GM18498 (cell line): ENCODE measurements around the gene SNX33.
"Not testable (repeated sequence)": the region's sequence is repeated elsewhere in the genome, so short reads cannot be mapped to it uniquely, and the experiment has no call there.

Source experiments
- ATAC-seq: cut with Tn5 transposase; IDR thresholded peaks from one replicate; pipeline ENCODE4 v1.9.1; 2021; ENCODE audit warnings: mild to moderate bottlenecking, moderate library complexity; ENCODE audit not compliant: unreplicated experiment

SNX33 gene

GRCh38 chr15:75661100-75661755, 13.5 kb downstream of the SNX33 start:
- ATAC-seq: no peak

DNA sequence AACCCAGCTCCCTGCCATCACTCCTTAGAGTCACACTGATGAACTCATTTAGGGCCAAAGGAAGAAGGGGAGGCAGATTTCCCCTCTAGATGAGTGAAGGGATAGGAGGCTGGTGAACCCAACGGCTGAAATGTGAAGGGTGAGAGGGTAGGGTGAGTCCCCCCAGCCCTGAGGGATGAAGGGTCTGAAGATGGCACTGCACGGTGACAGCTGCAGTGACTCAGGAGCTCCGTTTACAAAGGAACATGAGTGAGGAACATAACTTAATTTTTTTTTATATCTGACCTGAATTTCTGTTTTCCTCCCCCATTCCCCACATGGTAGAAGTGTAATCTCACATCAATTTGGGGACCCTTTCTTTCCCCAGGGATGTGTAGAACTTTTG, 14.0 kb downstream of the SNX33 start:
- no peak for ATAC-seq

DNA sequence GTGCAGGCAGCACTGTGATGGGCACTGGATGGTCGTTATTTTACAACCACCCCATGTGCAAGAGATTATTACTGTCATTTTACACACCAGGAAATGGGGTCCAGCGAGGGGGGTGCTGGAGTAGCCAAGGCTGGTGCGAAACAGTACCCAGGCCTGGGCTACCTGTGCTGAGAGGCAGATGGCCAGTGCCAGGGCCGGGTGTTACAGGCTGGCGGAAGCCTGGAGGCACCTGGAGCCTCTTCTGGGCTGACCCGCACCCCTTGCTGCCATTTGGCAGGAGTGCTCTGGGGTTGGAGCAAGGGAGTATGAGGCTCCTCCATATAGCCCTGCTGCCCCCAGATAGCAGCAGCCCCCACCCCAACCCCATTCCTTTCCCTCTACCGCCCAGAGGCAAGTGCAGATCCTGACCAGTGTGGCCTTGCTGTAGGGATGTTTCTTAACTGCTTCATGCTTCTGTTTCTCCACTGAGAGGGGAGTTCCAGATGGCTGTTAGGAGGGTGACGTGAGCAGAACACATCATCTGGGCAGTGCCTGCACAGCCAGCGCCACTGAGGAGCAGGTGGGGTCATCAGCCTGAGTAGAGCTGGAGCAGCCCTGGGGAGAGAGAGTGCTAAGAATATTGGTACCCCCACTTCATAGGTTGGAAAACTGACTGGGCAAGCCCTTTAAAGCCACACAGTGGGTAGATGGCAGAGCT, 15.3 kb downstream of the SNX33 start:
- no peak for ATAC-seq

DNA sequence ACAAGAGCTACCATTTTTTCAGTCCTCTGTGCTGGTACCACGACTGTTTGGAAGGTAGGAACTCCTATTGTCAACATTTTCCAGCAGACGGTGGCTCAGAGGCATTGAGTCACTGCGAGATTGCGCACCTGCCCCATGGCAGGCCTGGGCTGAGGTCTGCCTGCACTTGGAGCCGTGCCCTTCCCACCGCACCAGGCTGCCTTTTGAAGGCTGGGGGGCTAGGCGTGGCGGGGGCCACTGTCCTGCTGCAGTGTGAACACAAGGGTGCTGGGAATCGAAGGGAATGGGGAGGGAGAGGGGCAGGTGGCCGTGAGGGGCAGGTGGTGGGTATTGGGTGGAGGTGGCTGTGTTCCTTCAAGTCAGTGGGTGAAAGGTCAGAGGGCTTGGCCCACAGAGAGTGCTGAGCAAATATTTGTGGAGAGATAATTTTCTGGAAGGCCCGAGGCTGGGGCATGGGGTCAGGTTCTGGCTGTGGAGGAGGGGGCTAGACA, 16.3 kb downstream of the SNX33 start:
- no peak for ATAC-seq

DNA sequence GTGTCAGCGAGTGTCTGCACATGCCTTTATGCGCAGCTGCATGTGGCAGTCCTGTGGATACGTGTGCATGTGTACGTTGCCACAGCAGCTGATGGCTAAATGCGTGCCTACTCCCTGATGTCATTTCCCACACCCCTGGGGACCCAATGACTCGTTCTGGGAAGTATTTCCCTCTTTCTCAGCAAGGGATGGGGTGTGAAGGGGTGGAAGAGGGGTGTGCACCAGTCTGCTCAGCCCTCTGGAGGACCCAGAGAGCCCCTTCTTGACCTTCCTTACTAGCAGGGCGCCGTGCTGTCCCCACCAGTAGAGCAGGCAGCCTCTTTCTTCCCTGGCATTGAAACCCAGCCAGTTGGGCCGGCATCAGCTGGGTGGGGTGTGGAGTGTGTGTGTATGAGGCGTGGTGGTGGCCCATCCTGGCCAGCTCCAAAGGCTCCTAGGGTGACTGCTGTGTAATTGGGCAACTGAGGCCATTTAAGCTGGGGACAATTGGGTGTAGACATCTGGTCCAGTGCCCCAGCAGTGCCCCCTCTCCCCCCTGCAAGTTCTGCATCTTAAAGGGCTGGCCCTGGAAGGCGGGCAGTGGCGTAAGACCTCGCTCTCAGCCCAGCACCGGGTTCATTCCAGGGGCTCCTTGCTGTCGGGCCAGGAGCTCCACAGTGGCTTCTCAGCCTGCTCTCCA, 19.2 kb downstream of the SNX33 start:
- ATAC-seq: no peak

DNA sequence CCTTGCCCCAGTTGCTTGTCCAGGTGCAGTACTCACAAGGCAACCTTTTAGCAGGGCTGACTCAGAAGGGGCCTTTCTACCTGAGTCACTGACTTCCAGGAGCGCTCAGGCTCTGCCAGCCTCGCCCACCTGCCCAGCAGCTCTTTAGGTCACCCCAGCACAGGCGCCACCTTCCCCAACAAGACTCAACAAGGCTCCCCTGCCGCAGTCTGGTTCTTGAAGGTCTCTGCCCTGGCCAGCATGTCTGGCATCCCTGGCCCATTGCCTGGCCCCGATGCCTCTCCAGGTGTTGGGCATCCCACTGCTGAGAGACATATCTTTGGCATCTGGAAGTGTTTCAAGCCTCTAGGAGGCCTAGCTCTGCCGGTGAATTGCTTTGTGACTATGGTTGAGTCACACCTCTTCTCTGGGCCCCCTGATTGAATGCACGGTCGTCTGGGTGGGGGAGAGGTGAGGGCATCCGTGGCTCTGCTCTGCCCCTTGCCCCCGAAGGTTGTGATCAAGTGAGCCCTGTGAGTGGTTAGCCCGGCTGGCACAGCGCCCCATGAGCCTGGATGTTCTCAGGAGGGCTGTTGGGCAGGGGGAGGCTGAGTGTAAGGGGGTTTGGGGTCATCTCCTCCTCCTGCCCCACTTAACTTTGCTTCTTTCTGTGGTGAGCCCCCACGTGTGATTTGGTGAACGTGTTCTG, 21.6 kb downstream of the SNX33 start:
- ATAC-seq: no peak

GRCh38 chr15:75669879-75670212, 22.1 kb downstream of the SNX33 start:
- ATAC-seq: no peak

DNA sequence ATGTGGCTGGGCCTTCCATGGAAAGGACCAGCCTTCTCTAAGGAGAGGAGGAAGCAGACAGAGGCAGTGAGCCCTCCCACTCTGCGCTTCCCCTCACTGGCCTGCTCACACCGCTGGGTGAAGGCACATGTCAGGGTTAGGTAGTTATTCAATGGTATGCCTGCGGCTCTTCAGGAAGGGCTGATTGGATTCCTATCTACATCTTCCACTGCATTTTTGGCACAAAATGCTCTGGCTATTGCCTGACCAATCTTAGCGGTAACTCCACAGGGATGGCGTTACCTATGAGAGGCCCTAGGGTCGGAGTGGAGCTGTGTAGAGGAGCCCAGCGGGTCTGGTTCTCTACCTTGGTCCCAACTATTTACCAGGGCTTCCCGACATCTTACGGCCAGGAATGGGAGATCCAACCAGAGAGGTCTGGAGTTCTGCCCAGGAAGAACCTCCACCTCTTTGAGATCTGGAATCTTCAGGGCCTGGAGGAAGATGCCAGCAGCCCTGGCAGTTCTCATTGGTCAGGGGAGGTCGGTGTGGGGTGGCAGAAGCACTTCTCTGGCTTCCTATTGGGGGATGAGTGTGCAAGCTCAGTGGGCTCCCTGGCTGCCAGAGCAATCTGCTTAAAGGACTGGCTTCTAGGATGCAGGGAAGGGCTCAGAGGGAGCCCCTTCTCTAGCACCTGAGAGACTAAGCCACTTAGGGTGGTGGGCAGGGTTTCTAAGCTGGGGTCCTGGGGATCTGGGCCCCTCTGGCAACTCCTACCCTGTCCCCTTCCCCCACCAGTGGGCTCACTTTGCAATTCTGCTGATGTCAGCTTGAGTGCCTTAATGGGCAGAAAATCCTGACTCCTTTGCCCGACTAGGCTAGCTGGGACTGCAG, 24.3 kb downstream of the SNX33 start:
- ATAC-seq: no peak

DNA sequence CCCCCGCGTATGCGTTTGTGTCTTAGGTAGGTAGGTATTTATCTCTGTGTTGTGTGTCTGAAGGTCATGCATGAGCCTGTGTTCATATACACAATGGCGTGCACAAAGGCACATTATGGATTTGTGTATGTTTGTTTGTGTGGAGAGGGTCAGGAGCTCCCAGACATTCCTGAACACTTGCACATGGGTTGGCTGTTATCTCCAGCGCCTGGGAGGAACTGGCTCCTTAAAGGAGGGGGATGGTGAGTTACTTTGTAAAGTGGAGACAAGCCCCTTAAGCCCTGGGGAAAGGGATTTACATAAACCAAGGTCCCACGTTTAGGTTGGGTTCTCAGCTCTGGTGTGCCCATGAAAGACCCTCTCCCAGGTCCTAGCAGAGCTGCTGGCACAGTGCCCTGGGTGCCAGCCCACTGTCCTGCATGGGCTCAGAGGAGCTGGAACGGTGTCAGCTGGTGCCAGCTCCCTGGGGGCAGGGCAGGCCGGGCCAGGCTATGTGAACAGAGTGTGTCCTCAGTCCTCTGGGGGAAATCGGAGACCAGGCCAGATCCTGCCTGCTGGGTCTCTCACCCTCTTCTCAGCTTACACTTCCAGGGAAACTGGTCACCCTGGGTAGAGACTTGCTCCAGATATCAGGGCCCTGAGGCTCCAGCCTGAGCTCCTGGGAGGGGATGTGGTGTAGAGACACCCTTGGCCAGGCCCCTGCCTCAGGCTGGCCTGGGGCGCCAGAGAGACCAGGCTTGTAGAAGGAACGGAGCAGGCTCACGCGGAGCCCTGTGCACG, 25.1 kb downstream of the SNX33 start:
- ATAC-seq: no peak

- ATAC-seq: no peak
Observed at GRCh38 chr15:75673426-75674235, 25.9 kb downstream of the SNX33 start.

DNA sequence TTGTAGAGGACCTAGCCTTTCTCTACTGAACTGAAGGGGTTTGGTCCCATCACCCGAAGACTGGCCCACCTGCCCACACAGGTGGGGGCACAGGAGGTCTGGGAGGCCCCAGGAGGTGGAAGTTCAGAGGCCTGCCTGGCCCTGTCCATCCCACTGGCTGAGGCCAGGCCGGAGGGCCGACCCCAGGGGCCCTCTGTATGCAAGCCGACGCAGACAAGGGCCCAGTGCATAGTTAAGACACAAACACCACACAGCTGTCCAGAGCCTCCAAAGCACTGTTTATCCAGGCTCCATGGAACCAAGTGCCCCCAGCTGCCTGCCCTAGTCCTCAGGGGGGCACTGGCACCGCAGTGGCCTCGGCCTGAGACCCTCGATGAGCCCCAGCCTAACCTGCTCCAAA, 26.7 kb downstream of the SNX33 start:
- ATAC-seq: no peak

GRCh38 chr15:75675579-75676404, 28.1 kb downstream of the SNX33 start:
- ATAC-seq: no peak

DNA sequence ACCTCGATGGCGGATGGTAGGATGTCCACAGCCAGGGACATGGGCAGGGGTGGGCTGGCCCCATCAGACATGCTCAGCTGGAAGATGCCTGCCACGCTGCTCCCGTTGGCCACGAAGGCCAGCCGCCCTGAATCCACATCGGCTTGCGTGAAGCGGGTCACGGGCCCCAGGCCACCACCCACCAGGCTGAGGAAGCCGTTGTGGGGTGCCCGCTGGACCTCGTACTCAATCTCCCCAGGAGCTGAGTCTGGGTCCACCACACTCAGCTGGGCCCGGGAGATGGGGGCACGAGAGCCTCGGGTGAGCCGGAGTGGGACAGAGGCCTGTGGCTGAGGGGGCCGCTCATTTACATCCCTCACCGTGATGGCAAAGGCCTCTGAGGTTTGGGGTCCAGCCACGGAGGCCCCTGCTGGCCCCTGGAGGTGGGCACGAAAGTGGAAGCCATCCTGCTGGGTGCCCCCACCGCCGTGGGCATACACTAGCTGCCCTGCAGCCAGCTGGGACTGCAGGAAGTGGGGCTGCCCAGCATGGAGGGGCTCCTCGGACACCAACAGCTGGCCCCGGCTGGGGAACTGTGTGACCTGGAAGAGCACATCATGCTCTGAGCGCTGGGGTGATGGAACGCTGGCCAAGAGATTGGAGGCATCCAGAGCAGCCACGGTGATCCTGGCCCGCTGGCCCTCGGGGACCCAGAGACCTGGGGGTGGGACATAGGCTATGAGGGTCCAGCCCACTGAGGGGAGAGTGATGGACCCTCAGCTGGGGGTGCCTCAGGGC, 29.2 kb downstream of the SNX33 start:
- no peak for ATAC-seq

DNA sequence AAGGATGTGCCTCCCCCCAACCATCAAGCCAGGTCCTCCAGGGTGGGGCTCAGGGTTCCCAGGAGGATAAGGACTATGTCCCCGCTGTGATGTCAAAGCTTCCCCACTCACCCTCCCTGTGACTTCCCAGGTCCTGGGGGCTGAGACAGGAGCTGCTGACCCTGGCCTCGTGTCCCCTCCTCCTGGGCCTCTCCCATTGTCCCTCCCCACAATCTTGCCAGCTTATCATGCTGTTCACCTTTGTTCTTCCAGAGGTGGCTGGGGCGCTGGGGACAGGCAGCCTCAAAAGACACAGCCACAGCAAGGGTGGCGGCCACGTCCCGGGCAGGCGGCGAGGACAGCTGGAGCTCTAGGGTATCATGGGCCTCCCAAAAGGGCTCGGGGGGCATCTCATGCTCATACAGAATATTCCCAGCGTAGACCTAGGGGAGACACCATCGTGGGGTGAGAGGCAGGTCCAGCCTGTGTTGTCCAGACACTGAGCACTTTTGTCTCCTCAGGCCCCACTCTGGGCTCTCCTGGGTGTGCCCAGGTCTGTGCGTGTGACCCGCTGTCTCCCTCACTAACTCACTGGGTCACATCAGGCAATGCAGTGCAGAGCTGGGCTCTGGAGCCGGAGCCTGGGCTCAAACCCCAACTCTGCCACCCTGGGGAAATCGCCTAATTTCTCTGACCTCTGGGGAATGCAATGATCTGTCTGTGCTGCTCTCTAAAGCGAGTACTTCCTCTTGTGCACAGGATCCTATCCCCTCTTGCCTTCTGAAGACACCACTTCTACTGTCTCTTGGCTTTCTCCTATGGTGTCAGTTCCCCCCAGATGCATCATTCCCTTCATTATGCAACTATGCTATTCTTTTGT, 30.0 kb downstream of the SNX33 start:
- no peak for ATAC-seq

DNA sequence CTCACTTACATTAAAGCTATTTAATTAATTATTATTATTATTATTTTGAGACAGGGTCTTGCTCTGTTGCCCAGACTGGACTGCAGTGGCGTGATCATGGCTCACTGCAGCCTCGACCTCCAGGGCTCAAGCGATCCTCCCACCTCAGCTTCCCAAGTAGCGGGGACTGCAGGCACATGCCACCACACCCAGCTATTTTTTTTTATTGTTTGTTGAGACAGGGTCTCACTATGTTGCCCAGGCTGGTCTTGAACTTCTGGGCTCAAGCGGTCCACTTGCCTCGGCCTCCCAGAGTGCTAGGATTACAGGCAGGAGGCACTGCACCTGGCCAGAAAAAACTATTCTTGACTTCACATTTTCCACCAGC, 30.6 kb downstream of the SNX33 start:
- ATAC-seq: not testable (repeated sequence)

GRCh38 chr15:75680007-75680789, 32.5 kb downstream of the SNX33 start:
- ATAC-seq: no peak
